ENCODE measurements around the gene ZNF669. TPM values are rescaled to one million over a fixed set of nuclear protein-coding genes. Genes with fewer than 3 reads are reported as not detected.
A peak's percentile ranks its signal among the peaks of the same experiment; 100 is the strongest.

Gene ZNF669
- total and polyA plus RNA-seq, 9 donors: 5.0 to 11.5 (median 7.3) TPM

GRCh38 chr1:247087256-247087655 lies 16.9 kb downstream of the ZNF669 start:
- Histone ChIP-seq H3K4me1 (ENCODE audit: insufficient read depth) (no peaks in the 10 kb centered on the region), H3K4me3 (no peak overlapping the region), H3K36me3 (no peaks in the 10 kb centered on the region), H3K27me3 (no peaks in the 10 kb centered on the region), H3K9me3 (no peaks in the 10 kb centered on the region), H3K27ac (no peak overlapping the region)
- intact Hi-C loops (cut with DNase I): no loop called here
- no peak for TF ChIP-seq POLR2A (IDR thresholded peaks at IDR 0.05)
- TF ChIP-seq EP300 (IDR thresholded peaks at IDR 0.05): no peak
- TF ChIP-seq CTCF (IDR thresholded peaks at IDR 0.05): no peak
- 72 to 76% methylated on average over 1 of the region's 1 CpG; no CpG with 5 or more reads in 1 of the 3 donors for WGBS, 3 donors
- no peak for DNase-seq

GRCh38 chr1:247085310-247085709 lies 18.8 kb downstream of the ZNF669 start:
- H3K4me1 ChIP-seq (ENCODE audit: insufficient read depth): no peaks in the 10 kb centered on the region
- no peaks in the 10 kb centered on the region for H3K27me3 ChIP-seq
- no peak for DNase-seq
- TF ChIP-seq POLR2A (IDR thresholded peaks at IDR 0.05): no peak
- no peak for TF ChIP-seq CTCF (IDR thresholded peaks at IDR 0.05)
- no peak for TF ChIP-seq EP300 (IDR thresholded peaks at IDR 0.05)
- no peaks in the 10 kb centered on the region for H3K36me3 ChIP-seq
- H3K4me3 ChIP-seq: no peak overlapping the region
- no peaks in the 10 kb centered on the region for H3K9me3 ChIP-seq
- WGBS, 3 donors: 85 to 91% (median 90%) methylated on average over 8 of the region's 8 CpGs
- intact Hi-C loops (cut with DNase I): no loop called here
- no peak overlapping the region for H3K27ac ChIP-seq

GRCh38 chr1:247084771-247085170 lies 19.4 kb downstream of the ZNF669 start:
- Histone ChIP-seq H3K27ac (no peak overlapping the region), H3K27me3 (no peaks in the 10 kb centered on the region), H3K9me3 (no peaks in the 10 kb centered on the region), H3K36me3 (no peaks in the 10 kb centered on the region), H3K4me1 (ENCODE audit: insufficient read depth) (no peaks in the 10 kb centered on the region), H3K4me3 (no peak overlapping the region)
- DNase-seq: no peak
- WGBS, 3 donors: 93 to 96% (median 94%) methylated on average over 8 of the region's 8 CpGs
- TF ChIP-seq EP300 (IDR thresholded peaks at IDR 0.05) (no peak), POLR2A (IDR thresholded peaks at IDR 0.05) (no peak), CTCF (IDR thresholded peaks at IDR 0.05) (no peak)
- intact Hi-C loops (cut with DNase I): no loop called here

- Histone ChIP-seq H3K9me3 (no peaks in the 10 kb centered on the region), H3K4me1 (ENCODE audit: insufficient read depth) (peaks cover 2% of the 10 kb centered on the region), H3K4me3 (peak overlapping the region; percentile 90), H3K36me3 (no peaks in the 10 kb centered on the region), H3K27me3 (no peaks in the 10 kb centered on the region), H3K27ac (no peak overlapping the region)
- TF ChIP-seq EP300 (IDR thresholded peaks at IDR 0.05): no peak
- no peak for TF ChIP-seq POLR2A (IDR thresholded peaks at IDR 0.05)
- TF ChIP-seq CTCF (IDR thresholded peaks at IDR 0.05): no peak
- WGBS, 3 donors: 41 to 50% (median 50%) methylated on average over 23 of the region's 23 CpGs
- intact Hi-C loops (cut with DNase I): no loop called here
- no peak for DNase-seq
Measured at GRCh38 chr1:247079141-247079874, 24.8 kb downstream of the ZNF669 start.
